Mammary epithelial cell (primary cell): ENCODE results near the gene MSI1.

Experiments
- CTCF ChIP-seq, 2 donors: IDR thresholded peaks in 1 of 2; conservative IDR thresholded peaks in 1 of 2; 2 replicates each; pipeline ENCODE4 v1.5.1; 2011 to 2012; ENCODE audit warnings: inconsistent platforms in 2 of 2, low read length in 2 of 2, mild to moderate bottlenecking in 2 of 2, control low read depth in 1 of 2, low read depth in 1 of 2; ENCODE audit not compliant: insufficient read depth in 1 of 2; ENCODE audit errors: extremely low read depth in 1 of 2
- EZH2 ChIP-seq: IDR thresholded peaks from 2 replicates; pipeline ENCODE4 v1.6.1; 2012; ENCODE audit warnings: low read length, inconsistent platforms, borderline replicate concordance

GRCh38 chr12:120347766-120348165, 21.2 kb downstream of the MSI1 start:
- TF ChIP-seq CTCF (conservative IDR thresholded peaks at IDR 0.05 in 1 of 2, IDR thresholded peaks at IDR 0.05 in 1 of 2; ENCODE audit: extremely low read depth in 1 of 2, insufficient read depth in 1 of 2, low read depth in 1 of 2, low read length in 2 of 2) (no peak), EZH2 (no peak)
